Measurements from ENCODE around the gene SCAPER. TPM values are rescaled to one million over a fixed set of nuclear protein-coding genes. Genes with fewer than 3 reads are reported as not detected.
"Not testable (repeated sequence)": the region's sequence is repeated elsewhere in the genome, so short reads cannot be mapped to it uniquely, and the experiment has no call there.

Gene SCAPER
- total RNA-seq, 2 experiments from 2014 or later = 20.4 to 29.5 TPM

- H3K4me3 Mint-ChIP-seq; H3K27me3 Mint-ChIP-seq; H3K27ac Mint-ChIP-seq; DNase-seq; ATAC-seq; H3K9me3 Mint-ChIP-seq (ENCODE audit: low read depth); CTCF ChIA-PET: not testable (repeated sequence)
- Mint-ChIP-seq H3K4me1 (peaks cover 14% of the 10 kb centered on the region), H3K36me3 (peaks cover 32% of the 10 kb centered on the region)
Measured at GRCh38 chr15:76704032-76704431, 201.1 kb downstream of the SCAPER start.

- H3K4me1 Mint-ChIP-seq = no peaks in the 10 kb centered on the region
- CTCF ChIA-PET = interaction anchor here (1.2 kb wide), 1 partner anchor 41 kb away, joined by 3 read pairs; no protein-coding TSS in a partner anchor
- ATAC-seq = no peak
Measured at GRCh38 chr15:76696840-76697239, 208.3 kb downstream of the SCAPER start.

GRCh38 chr15:76692546-76692945 is 212.6 kb downstream of the SCAPER start:
- ATAC-seq; H3K36me3 Mint-ChIP-seq; H3K4me1 Mint-ChIP-seq; H3K4me3 Mint-ChIP-seq; H3K27me3 Mint-ChIP-seq; H3K9me3 Mint-ChIP-seq (ENCODE audit: low read depth); CTCF ChIA-PET; H3K27ac Mint-ChIP-seq; DNase-seq: not testable (repeated sequence)

More at GRCh38 chr15:76696840-76697239, 208.3 kb downstream of the SCAPER start:
- peaks cover 12% of the 10 kb centered on the region for H3K36me3 Mint-ChIP-seq
- no peaks in the 10 kb centered on the region for H3K27me3 Mint-ChIP-seq
- no peaks in the 10 kb centered on the region for H3K9me3 Mint-ChIP-seq (ENCODE audit: low read depth)
- H3K27ac Mint-ChIP-seq = no peak overlapping the region
- H3K4me3 Mint-ChIP-seq = no peak overlapping the region
- DNase-seq = no peak

- H3K9me3 Mint-ChIP-seq (ENCODE audit: low read depth); H3K4me1 Mint-ChIP-seq; DNase-seq; H3K27ac Mint-ChIP-seq; H3K4me3 Mint-ChIP-seq; H3K27me3 Mint-ChIP-seq; CTCF ChIA-PET; ATAC-seq: not testable (repeated sequence)
- H3K36me3 Mint-ChIP-seq = peaks cover 11% of the 10 kb centered on the region
Measured at GRCh38 chr15:76687592-76687991, 217.5 kb downstream of the SCAPER start.

DNA sequence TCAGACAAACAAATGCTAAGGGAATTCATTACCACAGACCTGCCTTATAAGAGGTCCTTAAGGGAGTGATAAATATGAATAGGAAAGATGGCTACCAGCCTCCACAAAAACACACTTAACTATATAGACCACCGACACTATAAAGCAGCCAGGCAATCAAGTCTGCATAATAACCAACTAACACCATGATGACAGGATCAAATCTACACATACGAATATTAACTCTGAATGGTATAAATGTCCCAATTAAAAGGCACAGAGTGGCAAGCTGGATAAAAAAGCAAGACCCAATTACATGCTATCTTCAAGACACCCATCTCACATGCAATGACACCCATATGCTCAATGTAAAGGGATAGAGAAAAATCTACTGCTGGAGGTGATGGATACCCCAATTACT is 221.1 kb downstream of the SCAPER start:
- no peaks in the 10 kb centered on the region for H3K9me3 Mint-ChIP-seq (ENCODE audit: low read depth)
- CTCF ChIA-PET = no interaction called here
- H3K27ac Mint-ChIP-seq = no peak overlapping the region
- ATAC-seq (no peak), DNase-seq (no peak)
- no peak overlapping the region for H3K4me3 Mint-ChIP-seq
- peaks cover 12% of the 10 kb centered on the region for H3K36me3 Mint-ChIP-seq
- no peaks in the 10 kb centered on the region for H3K27me3 Mint-ChIP-seq
- H3K4me1 Mint-ChIP-seq = no peaks in the 10 kb centered on the region

GRCh38 chr15:76682833-76683232 is 222.3 kb downstream of the SCAPER start:
- Mint-ChIP-seq H3K4me3 (no peak overlapping the region), H3K27me3 (no peaks in the 10 kb centered on the region)
- CTCF ChIA-PET = interaction anchor here (0.6 kb wide), 1 partner anchor 917 kb away, joined by 3 read pairs; no protein-coding TSS in a partner anchor

GRCh38 chr15:76682259-76682658 is 222.9 kb downstream of the SCAPER start:
- ATAC-seq = no peak
- no peak overlapping the region for H3K4me3 Mint-ChIP-seq
- no peak overlapping the region for H3K27ac Mint-ChIP-seq
- peaks cover 4% of the 10 kb centered on the region for H3K36me3 Mint-ChIP-seq
- no peaks in the 10 kb centered on the region for H3K27me3 Mint-ChIP-seq
- CTCF ChIA-PET = no interaction called here
- DNase-seq = no peak
- H3K9me3 Mint-ChIP-seq (ENCODE audit: low read depth) = no peaks in the 10 kb centered on the region
- no peaks in the 10 kb centered on the region for H3K4me1 Mint-ChIP-seq

More at GRCh38 chr15:76682833-76683232, 222.3 kb downstream of the SCAPER start:
- DNase-seq = no peak
- H3K27ac Mint-ChIP-seq = no peak overlapping the region
- peaks cover 5% of the 10 kb centered on the region for H3K36me3 Mint-ChIP-seq
- H3K9me3 Mint-ChIP-seq (ENCODE audit: low read depth) = no peaks in the 10 kb centered on the region
- H3K4me1 Mint-ChIP-seq = no peaks in the 10 kb centered on the region
- ATAC-seq = no peak

DNA sequence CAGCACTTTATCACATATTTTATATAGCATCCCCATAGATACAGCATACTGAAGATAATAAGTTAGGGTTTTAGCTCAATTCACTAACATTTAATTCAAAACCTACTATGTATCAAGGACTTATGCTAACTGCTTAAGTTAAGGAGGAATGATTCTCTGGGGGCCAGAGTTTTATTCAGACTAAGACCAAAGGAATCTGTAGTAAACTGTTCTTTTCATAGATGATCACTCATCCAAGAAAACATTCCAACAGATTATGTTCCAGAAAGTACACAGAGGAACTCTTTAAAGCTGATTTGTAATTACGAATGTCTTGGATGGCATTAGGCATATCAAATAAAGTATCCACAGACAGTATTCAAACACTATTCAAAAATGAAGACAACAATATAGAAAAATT is 226.4 kb downstream of the SCAPER start:
- ATAC-seq (no peak), DNase-seq (no peak)
- Mint-ChIP-seq H3K27ac (no peak overlapping the region), H3K9me3 (ENCODE audit: low read depth) (no peaks in the 10 kb centered on the region), H3K4me1 (no peaks in the 10 kb centered on the region), H3K36me3 (peaks cover 4% of the 10 kb centered on the region), H3K27me3 (no peaks in the 10 kb centered on the region), H3K4me3 (no peak overlapping the region)
- CTCF ChIA-PET = no interaction called here

GRCh38 chr15:76674883-76675282 is 230.3 kb downstream of the SCAPER start:
- Mint-ChIP-seq H3K36me3 (no peaks in the 10 kb centered on the region), H3K4me1 (no peaks in the 10 kb centered on the region), H3K4me3 (no peak overlapping the region), H3K27me3 (no peaks in the 10 kb centered on the region), H3K27ac (no peak overlapping the region), H3K9me3 (ENCODE audit: low read depth) (no peaks in the 10 kb centered on the region)
- DNase-seq (no peak), ATAC-seq (no peak)
- CTCF ChIA-PET = interaction anchor here (0.7 kb wide), 1 partner anchor 30 kb away, joined by 3 read pairs; no protein-coding TSS in a partner anchor

- Mint-ChIP-seq H3K27me3 (no peaks in the 10 kb centered on the region), H3K9me3 (ENCODE audit: low read depth) (no peaks in the 10 kb centered on the region), H3K4me3 (no peak overlapping the region), H3K4me1 (no peaks in the 10 kb centered on the region), H3K36me3 (peaks cover 2% of the 10 kb centered on the region), H3K27ac (no peak overlapping the region)
- no peak for DNase-seq
- ATAC-seq = no peak
- CTCF ChIA-PET = no interaction called here
Measured at GRCh38 chr15:76669521-76670207, 235.5 kb downstream of the SCAPER start.

DNA sequence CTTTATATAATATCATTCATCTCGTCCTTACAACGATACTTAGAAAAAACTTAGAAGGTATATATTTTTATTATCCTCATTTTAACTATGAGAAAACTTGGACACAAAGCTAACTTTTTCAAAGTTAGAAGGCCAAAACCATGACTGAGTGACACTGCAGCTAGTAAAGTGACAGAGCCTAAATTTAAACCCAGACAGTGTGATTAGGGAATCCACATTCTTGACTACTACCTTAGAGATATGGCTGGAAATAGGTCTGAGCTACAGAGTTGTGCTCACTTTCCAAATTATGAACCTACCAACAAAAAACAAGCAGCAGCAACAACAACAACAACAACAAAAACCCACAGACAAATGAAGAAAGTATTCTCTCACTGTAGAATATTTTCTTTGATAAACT is 236.2 kb downstream of the SCAPER start:
- H3K36me3 Mint-ChIP-seq = peaks cover 2% of the 10 kb centered on the region
- H3K27me3 Mint-ChIP-seq = no peaks in the 10 kb centered on the region
- no peak overlapping the region for H3K27ac Mint-ChIP-seq
- no peak for ATAC-seq
- CTCF ChIA-PET = no interaction called here
- no peak overlapping the region for H3K4me3 Mint-ChIP-seq
- no peak for DNase-seq
- no peaks in the 10 kb centered on the region for H3K9me3 Mint-ChIP-seq (ENCODE audit: low read depth)
- H3K4me1 Mint-ChIP-seq = no peaks in the 10 kb centered on the region

- H3K27ac Mint-ChIP-seq = no peak overlapping the region
- no peak for ATAC-seq
- CTCF ChIA-PET = no interaction called here
- no peak for DNase-seq
- no peak overlapping the region for H3K4me3 Mint-ChIP-seq
- no peaks in the 10 kb centered on the region for H3K27me3 Mint-ChIP-seq
- peaks cover 2% of the 10 kb centered on the region for H3K36me3 Mint-ChIP-seq
- no peaks in the 10 kb centered on the region for H3K9me3 Mint-ChIP-seq (ENCODE audit: low read depth)
- H3K4me1 Mint-ChIP-seq = no peaks in the 10 kb centered on the region
Measured at GRCh38 chr15:76667943-76668715, 237.0 kb downstream of the SCAPER start.

GRCh38 chr15:76664895-76665294 is 240.2 kb downstream of the SCAPER start:
- peaks cover 1% of the 10 kb centered on the region for H3K9me3 Mint-ChIP-seq (ENCODE audit: low read depth)
- H3K36me3 Mint-ChIP-seq = peaks cover 15% of the 10 kb centered on the region
- DNase-seq = no peak
- H3K4me3 Mint-ChIP-seq = no peak overlapping the region
- CTCF ChIA-PET = interaction anchor here (0.8 kb wide), 1 partner anchor 22 kb away, joined by 3 read pairs; no protein-coding TSS in a partner anchor
- H3K4me1 Mint-ChIP-seq = no peaks in the 10 kb centered on the region
- H3K27ac Mint-ChIP-seq = no peak overlapping the region
- no peaks in the 10 kb centered on the region for H3K27me3 Mint-ChIP-seq
- no peak for ATAC-seq

- Mint-ChIP-seq H3K4me1 (no peaks in the 10 kb centered on the region), H3K4me3 (no peak overlapping the region), H3K27me3 (no peaks in the 10 kb centered on the region), H3K27ac (no peak overlapping the region), H3K9me3 (ENCODE audit: low read depth) (peaks cover 3% of the 10 kb centered on the region), H3K36me3 (peaks cover 20% of the 10 kb centered on the region)
- no peak for ATAC-seq
- no peak for DNase-seq
- CTCF ChIA-PET = interaction anchor here (0.9 kb wide), 1 partner anchor 969 kb away, joined by 3 read pairs; no protein-coding TSS in a partner anchor
Measured at GRCh38 chr15:76664411-76664810, 240.7 kb downstream of the SCAPER start.

Measured in activated CD8-positive, alpha-beta memory T cell treated with anti-CD3 and anti-CD28 coated beads, Interleukin-2, amount 10 ng/mL, durations not matched to agents 7 days and 5 days (primary cell).